GM21529 (cell line): ENCODE results near the gene ZNF624.
A peak's percentile ranks its signal among the peaks of the same experiment; 100 is the strongest.
"Not testable (repeated sequence)": the region's sequence is repeated elsewhere in the genome, so short reads cannot be mapped to it uniquely, and the experiment has no call there.

Experiments
- ATAC-seq: cut with Tn5 transposase; IDR thresholded peaks from one replicate; pipeline ENCODE4 v1.9.1; 2021; ENCODE audit not compliant: unreplicated experiment

Gene ZNF624

GRCh38 chr17:16653367-16654041 lies at the start of gene ZNF624:
Gene ZNF624 (minus strand): TSS chr17:16653850.
- ATAC-seq: peak; percentile 92

- ATAC-seq: not testable (repeated sequence)
Measured at GRCh38 chr17:16697603-16698002, 44.0 kb upstream of the ZNF624 start.

- ATAC-seq: not testable (repeated sequence)
Measured at GRCh38 chr17:16690447-16690846, 36.8 kb upstream of the ZNF624 start.

- not testable (repeated sequence) for ATAC-seq
Measured at GRCh38 chr17:16689731-16690281, 36.2 kb upstream of the ZNF624 start, which contains the start of gene CCDC144A. Gene CCDC144A (plus strand): TSS chr17:16690241. CDS start chr17:16690401, 160 bp downstream.

- ATAC-seq: not testable (repeated sequence)
Measured at GRCh38 chr17:16687151-16687550, 33.5 kb upstream of the ZNF624 start.

GRCh38 chr17:16686019-16686418 lies 32.4 kb upstream of the ZNF624 start:
- ATAC-seq: not testable (repeated sequence)

- not testable (repeated sequence) for ATAC-seq
Measured at GRCh38 chr17:16683290-16684138, 29.9 kb upstream of the ZNF624 start.

- no peak for ATAC-seq
Measured at GRCh38 chr17:16676676-16677268, 23.1 kb upstream of the ZNF624 start.

GRCh38 chr17:16666907-16667636 lies 13.4 kb upstream of the ZNF624 start:
- not testable (repeated sequence) for ATAC-seq

GRCh38 chr17:16666553-16666906 lies 12.9 kb upstream of the ZNF624 start:
- not testable (repeated sequence) for ATAC-seq

- ATAC-seq: no peak
Measured at GRCh38 chr17:16662936-16663335, 9.3 kb upstream of the ZNF624 start.

GRCh38 chr17:16661217-16661616 lies 7.6 kb upstream of the ZNF624 start:
- no peak for ATAC-seq

- ATAC-seq: no peak
Measured at GRCh38 chr17:16652847-16653366, 743 bp downstream of the ZNF624 start.

- ATAC-seq: no peak
Measured at GRCh38 chr17:16652252-16652651, 1.4 kb downstream of the ZNF624 start.

GRCh38 chr17:16649585-16649984 lies 4.1 kb downstream of the ZNF624 start:
- no peak for ATAC-seq

GRCh38 chr17:16639438-16639837 lies 14.2 kb downstream of the ZNF624 start:
- no peak for ATAC-seq

- no peak for ATAC-seq
Measured at GRCh38 chr17:16623282-16623681, 30.4 kb downstream of the ZNF624 start.

- ATAC-seq: no peak
Measured at GRCh38 chr17:16622540-16623277, 30.9 kb downstream of the ZNF624 start.

GRCh38 chr17:16617481-16618060 lies 36.1 kb downstream of the ZNF624 start:
- ATAC-seq: no peak
